GM12892 (cell line): ENCODE results near the gene HAUS6.

Experiments
- POLR2A ChIP-seq: IDR thresholded peaks from 2 replicates; pipeline ENCODE4 v1.6.1; 2011; ENCODE audit warnings: low read depth, low read length, control low read depth
- POLR2AphosphoS5 ChIP-seq: IDR thresholded peaks from 2 replicates; pipeline ENCODE4 v1.6.1; 2011; ENCODE audit warnings: low read depth, low read length, control low read depth
- TAF1 ChIP-seq: IDR thresholded peaks from 2 replicates; pipeline ENCODE4 v1.6.1; 2011; ENCODE audit warnings: low read depth, mild to moderate bottlenecking, control low read depth, low read length, borderline replicate concordance

GRCh38 chr9:19050637-19051591 is 51.8 kb downstream of the HAUS6 start:
- TF ChIP-seq POLR2A: no peak
- no peak for TF ChIP-seq POLR2AphosphoS5
- no peak for TF ChIP-seq TAF1
